GM15510 (cell line): ENCODE measurements around the gene LSAMP.

Experiments
- POLR2A ChIP-seq: IDR thresholded peaks from 3 replicates; pipeline ENCODE4 v1.6.1; 2011; ENCODE audit warnings: borderline replicate concordance; ENCODE audit not compliant: insufficient read length; ENCODE audit errors: extremely low read depth

Gene LSAMP

GRCh38 chr3:116445311-116445841 is at the start of gene LSAMP:
Gene LSAMP, minus strand, starts transcription at chr3:116445487.
- no peak for TF ChIP-seq POLR2A

GRCh38 chr3:116492379-116492778 is 47.1 kb upstream of the LSAMP start:
- TF ChIP-seq POLR2A = no peak

GRCh38 chr3:116483135-116483534 is 37.8 kb upstream of the LSAMP start:
- TF ChIP-seq POLR2A = no peak

GRCh38 chr3:116476691-116477090 is 31.4 kb upstream of the LSAMP start:
- TF ChIP-seq POLR2A = no peak

- no peak for TF ChIP-seq POLR2A
Measured at GRCh38 chr3:116474801-116475200, 29.5 kb upstream of the LSAMP start.

- no peak for TF ChIP-seq POLR2A
Measured at GRCh38 chr3:116474032-116474780, 28.9 kb upstream of the LSAMP start.

GRCh38 chr3:116473602-116474001 is 28.3 kb upstream of the LSAMP start:
- TF ChIP-seq POLR2A = no peak

- TF ChIP-seq POLR2A = no peak
Measured at GRCh38 chr3:116470605-116471197, 25.4 kb upstream of the LSAMP start.

GRCh38 chr3:116469546-116469945 is 24.3 kb upstream of the LSAMP start:
- TF ChIP-seq POLR2A = no peak

- TF ChIP-seq POLR2A = no peak
Measured at GRCh38 chr3:116464276-116464798, 19.1 kb upstream of the LSAMP start.

GRCh38 chr3:116453666-116454346 is 8.5 kb upstream of the LSAMP start:
- no peak for TF ChIP-seq POLR2A

- no peak for TF ChIP-seq POLR2A
Measured at GRCh38 chr3:116449546-116450350, 4.5 kb upstream of the LSAMP start.

- no peak for TF ChIP-seq POLR2A
Measured at GRCh38 chr3:116445990-116446389, 703 bp upstream of the LSAMP start.

GRCh38 chr3:116444819-116445310 is 422 bp downstream of the LSAMP start:
- no peak for TF ChIP-seq POLR2A
